GM18502 (cell line): Measurements from ENCODE around the gene GSPT1.
"Not testable (repeated sequence)": the region's sequence is repeated elsewhere in the genome, so short reads cannot be mapped to it uniquely, and the experiment has no call there.

Source experiments
- ATAC-seq: cut with Tn5 transposase; IDR thresholded peaks from one replicate; pipeline ENCODE4 v1.9.1; 2021; ENCODE audit warnings: mild to moderate bottlenecking; ENCODE audit not compliant: unreplicated experiment, poor library complexity

GSPT1 gene

DNA sequence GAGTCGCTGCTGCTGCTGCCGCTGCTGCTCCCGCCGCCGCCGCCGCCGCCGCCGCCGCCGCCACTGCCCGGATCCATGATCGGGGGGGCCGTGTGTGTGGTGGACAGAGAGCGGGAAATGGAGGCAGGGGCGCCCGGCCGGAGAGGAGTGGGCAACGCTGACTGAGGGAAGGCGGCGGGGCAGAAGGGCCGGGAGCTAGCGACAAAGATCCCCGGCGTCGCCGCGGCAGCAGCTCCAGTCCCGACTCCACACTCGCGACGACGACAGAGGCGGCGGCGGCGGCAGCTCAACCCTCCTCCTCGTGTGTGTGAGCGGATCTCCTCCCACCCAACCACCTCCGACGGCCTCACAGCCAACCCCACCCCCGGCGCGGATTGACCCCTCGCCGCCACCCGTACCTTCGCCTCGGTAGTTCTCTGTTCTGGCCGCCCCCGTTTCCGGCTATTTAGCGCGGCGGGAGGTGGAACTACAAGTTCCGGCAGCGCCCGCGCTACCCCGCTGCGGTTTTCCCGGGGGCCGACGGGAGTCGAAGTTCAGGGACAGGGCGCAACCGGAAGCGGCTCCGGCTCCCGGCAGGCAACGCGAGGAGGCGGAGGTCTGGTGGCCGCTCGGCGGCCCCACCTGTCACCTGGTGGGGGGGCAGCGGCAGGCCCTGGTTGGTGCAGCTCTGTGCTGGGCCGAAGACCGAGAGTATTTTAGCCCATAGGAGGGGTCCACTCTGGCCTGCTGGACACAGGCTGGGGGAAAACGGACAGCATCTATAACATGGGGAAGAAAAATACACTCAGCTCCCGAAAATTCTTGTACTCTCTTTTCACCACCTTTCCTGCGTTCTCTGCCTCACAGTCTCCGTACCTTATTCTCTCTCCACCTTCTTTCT lies at the start of gene GSPT1:
Gene GSPT1, minus strand, starts transcription at position 313 of the 880 bp plus-strand sequence. Its CDS starts 236 bp downstream, at position 77.
- peak; percentile 81 for ATAC-seq

DNA sequence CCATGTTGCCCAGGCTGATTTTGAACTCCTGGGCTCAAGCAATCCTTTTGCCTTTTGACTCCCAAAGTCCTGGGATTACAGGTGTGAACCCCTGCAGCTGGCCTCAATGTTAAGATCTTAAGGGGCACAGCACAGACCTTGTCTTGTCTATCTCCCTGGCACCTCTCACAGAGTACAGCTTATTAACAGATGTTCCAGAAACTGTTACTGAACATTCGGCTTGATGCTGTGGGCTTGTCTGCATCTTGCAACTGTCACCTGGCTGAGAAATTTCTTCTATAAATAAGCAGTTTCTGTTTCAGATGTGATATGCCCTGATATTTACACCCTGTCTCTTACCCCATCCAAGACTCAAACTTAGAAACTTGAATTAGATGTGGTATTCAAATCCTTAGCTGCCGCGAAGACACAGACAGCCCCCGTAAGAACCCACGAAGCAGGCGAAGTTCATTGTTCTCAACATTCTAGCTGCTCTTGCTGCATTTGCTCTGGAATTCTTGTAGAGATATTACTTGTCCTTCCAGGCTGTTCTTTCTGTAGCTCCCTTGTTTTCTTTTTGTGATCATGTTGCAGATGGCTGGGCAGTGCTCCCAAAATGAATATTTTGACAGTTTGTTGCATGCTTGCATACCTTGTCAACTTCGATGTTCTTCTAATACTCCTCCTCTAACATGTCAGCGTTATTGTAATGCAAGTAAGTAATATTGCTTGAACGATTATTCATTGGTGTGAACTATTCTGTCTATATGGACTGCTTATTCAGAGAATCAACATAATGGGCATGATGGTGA lies 49.2 kb upstream of the GSPT1 start, which contains the start of gene TNFRSF17:
Gene TNFRSF17, plus strand, starts transcription at position 450 of the 791 bp plus-strand sequence. Its CDS starts 115 bp downstream, at position 565.
- peak; percentile 78 for ATAC-seq

DNA sequence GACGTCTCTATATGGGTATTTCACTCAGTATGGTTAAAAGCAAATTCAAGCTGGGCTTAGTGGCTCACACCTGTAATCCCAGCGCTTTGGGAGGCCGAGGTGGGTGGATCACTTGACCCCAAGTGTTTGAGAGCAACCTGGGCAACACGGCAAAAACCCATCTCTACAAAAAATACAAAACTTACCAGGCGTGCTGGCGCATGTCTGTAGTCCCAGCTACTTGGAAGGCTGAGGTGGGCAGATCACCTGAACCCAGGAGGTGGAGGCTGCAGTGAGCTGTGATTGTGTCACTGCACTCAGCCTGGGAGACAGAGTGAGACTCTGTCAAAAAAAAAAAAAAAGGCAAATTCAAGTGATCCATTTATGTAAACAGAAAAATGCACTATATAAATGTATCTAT lies 48.0 kb upstream of the GSPT1 start:
- ATAC-seq, result no peak

DNA sequence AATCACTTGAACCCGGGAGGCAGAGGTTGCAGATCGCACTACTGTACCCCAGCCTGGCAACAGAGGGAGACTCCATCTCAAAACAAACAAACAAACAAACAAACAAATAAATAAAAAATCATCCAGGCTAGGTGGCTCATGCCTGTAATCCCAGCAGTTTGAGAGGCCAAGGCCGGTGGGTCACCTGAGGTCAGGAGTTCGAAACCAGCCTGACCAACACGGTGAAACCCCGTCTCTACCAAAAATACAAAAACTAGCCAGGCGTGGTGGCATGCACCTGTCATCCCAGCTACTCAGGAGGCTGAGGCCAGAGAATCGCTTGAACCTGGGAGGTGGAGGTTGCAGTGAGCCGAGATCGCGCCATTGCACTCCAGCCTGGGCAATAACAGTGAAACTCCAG lies 47.2 kb upstream of the GSPT1 start:
- not testable (repeated sequence) for ATAC-seq

DNA sequence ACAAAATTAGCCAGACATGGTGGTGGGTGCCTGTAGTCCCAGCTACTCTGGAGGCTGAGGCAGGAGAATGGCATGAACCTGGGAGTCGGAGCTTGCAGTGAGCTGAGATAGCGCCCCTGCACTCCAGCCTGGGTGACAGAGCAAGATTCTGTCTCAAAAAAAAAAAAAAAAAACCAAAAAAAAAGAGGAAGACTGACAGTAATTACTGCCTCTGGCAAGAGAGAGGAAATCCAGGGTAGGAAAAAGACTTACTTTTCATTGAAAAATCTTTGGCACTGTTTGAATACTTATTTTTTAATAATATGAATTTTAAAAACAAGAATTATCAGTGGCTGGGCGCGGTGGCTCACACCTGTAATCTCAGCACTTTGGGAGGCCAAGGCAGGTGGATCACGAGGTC lies 46.7 kb upstream of the GSPT1 start:
- not testable (repeated sequence) for ATAC-seq

DNA sequence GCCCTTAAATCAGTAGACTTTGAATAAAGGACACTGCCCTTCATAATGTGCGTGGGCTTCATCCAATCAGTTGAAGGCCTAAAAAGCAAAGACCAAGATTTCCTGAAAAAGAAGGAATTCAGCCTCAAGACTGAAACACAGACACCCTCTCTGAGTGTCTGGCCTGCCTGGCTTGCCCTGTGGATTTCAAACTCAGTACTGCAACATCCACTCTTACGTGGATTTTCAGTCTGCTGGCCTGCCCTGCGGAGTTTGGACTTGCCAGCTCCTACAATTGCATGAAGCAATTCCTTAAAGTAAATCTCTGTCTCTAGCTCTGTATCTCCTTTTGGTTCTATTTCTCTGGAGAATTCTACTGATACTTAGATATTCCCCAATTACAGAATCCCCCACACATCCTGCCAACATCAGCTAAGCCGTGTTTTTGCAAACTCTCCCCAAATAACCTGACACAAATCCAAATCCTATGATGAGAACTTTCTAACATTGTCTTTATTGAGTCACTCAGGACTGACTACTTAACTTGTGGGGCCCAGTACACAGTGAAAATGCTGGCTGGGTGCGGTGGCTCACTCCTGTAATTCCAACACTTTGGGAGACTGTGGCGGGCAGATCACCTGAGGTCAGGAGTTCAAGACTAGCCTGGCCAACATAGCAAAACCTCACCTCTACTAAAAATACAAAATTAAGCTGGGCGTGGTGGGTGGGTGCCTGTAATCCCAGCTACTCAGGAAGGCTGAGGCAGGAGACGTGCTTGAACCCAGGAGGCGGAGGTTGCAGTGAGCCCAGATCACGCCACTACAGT lies 42.0 kb upstream of the GSPT1 start:
- ATAC-seq, result no peak

DNA sequence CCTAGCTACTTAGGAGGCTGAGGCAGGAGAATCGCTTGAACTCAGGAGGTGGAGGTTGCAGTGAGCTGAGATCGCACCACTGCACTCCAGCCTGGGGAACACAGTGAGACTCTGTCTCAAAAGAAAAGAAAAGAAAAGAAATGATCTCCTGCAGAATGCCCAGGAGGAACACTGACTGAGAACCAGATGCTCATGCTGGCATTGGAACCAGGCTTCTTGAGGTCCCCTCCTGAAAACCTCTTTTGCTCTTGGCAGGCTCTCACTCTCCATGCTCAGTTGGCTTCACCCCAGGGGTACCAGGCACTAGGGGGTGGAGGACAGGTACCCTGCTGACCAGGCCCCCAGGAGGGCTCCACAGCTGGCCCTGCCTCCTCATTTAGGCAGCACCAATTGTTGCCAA lies 40.8 kb upstream of the GSPT1 start:
- ATAC-seq, result no peak

DNA sequence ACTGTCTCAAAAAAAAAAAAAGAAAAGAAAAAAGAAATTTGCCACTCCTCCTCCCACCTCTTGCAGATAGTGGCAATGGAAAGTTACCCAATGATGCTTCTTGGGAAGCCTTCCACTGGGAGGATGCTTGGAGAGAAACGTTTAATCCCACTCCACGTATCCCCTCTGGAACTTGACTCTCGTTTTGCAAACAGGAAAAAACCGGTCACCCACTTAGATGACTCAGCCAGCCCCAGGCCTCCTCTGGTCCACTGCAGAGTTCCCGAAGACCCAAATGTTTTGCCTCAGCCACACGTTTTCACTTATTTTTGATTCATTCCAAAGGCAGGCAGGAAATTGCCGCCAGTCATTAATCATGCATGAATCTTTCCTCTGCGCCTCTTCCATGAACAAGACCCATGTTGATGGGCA lies 40.0 kb upstream of the GSPT1 start:
- ATAC-seq, result no peak

DNA sequence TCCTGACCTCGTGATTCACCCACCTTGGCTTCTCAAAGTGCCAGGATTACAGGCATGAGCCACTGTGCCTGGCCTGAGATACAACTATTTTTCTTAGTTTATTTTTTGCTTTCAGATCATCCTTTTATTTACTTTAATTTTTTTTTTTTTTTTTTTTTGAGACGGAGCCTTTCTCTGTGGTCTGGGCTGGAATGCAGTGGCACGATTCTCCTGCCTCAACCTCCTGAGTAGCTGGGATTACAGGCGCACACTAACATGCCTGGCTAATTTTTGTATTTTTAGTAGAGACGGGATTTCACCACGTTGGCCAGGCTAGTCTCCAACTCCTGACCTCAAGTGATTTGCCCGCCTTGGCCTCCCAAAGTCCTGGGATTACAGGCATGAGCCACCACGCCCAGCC lies 37.8 kb upstream of the GSPT1 start:
- not testable (repeated sequence) for ATAC-seq

DNA sequence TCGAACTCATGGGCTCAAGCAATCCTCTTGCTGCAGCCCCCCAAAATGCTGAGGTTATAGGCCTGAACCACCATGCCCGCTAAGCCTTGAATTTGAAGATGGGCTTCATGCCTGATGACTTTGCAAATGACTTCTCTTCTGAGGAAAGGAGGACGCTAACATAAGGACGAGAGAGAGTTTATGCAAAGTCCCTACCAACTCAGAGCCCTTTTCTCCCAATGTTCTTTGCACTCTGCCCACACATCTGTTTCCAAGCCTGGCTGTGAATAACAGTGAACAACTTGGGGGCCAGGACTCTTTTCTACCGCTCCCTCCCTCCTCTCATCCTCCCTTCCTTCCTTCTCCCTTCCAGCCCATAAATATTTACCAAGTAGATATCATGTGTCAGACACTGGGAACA lies 34.6 kb upstream of the GSPT1 start:
- no peak for ATAC-seq

DNA sequence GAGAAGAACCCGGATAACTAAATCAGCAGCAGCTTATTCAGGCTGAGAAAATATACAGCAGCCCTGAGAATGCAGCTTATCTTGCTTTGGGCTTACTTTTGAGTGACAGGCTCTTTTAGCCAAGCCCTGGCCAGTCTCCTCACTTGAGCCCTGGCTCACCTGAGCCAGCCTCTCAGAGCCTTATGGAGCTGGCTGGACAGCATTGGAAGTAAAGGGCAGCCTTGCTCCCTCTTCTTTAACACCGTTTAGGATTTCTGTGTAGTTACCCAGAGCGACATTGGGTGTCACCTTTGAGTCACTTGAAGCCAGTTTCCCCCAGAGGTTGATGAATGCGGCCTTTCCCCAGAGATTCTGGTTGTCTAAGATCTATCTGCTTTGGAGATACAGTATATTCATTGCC lies 33.8 kb upstream of the GSPT1 start:
- peak; percentile 55 for ATAC-seq

DNA sequence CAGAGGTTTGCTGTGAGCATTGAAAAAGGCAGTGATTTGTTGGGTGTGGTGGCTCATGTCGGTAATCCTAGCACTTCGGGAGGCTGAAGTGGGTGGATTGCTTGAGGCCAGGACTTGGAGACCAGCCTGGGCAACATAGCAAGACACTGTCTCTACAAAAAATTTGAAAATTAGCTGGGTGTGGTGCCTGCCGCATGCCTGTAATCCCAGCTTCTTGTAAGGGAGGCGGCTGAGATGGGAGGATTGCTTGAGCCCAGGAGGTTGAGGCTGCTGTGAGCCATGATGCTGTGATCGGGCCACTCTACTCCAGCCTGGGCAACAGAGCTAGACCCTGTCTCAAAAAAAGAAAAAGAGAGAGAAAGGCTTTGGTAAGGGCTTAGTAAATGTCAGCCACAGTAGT lies 33.1 kb upstream of the GSPT1 start:
- ATAC-seq, result no peak

DNA sequence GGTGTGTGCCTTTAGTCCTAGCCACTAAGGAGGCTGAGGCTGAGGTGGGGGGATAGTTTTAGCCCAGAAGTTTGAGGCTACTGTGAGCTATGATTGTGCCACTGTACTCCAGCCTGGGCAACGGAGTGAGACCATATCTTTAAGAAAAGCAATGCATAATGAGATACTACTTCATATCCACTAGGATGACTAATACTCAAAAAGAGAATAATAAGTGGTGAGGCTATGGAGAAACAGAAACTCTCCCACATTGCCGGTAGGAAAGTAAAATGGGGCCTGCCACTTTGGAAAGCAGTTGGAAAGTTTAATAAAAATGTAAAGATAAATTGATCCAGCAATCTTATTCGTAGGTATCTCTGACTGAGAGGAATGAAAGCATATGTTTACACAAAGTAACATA lies 30.7 kb upstream of the GSPT1 start:
- ATAC-seq, result no peak

DNA sequence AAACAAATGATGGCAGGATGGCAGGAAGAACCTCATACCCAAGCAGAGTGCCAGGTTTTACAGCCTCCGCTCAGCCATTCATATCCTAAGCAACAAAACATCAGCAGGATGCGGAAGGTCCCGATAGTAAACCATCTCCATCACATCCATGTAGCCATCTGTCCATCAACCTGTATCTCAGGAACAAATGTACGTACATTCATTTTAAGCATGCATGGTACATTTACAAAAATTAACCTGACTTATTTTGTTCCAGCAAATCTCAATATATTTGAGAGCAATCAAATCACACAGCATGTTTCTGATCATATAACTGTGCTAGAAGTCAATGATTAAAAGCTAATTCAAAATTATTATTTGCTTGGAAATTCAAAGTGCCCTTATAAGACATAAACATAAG lies 26.2 kb upstream of the GSPT1 start, which contains the start of gene NPIPB2:
Gene NPIPB2, minus strand, starts transcription at position 101 of the 400 bp plus-strand sequence. Its CDS starts 0 bp downstream, at position 101.
- ATAC-seq, result not testable (repeated sequence)

DNA sequence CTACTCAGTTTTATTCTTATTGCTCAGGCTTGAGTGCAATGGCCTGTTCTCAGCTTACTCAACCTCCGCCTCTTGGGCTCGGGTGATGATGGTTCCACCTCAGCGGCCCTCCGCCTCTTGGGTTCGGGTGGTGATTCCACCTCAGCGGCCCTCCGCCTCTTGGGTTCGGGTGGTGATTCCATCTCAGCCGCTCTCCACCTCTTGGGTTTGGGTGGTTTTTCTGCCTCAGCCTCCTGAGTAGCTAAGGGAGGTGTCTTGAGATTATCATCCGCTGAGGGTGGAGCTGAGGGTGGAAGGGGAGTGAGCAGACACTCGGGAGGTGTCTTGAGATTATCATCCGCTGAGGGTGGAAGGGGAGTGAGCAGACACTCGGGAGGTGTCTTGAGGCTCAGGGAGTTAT lies 11.6 kb upstream of the GSPT1 start:
- ATAC-seq, result not testable (repeated sequence)

DNA sequence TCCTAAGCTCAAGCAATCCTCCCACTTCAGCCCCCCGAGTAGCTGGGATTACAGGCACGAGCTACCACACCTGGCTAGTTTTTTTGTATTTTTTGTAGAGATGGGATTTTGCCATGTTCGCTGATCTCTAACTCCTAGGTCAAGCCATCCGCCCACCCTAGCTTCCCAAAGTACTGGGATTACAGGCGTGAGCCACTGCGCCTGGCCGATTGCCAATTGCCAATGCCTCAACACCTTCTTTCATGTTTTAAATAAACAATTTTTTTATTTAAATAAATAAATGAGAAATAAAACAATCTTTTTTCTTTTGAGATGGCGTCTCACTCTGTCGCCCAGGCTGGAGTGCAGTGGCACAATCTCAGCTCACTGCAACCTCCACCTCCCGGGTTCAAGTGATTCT lies 8.3 kb upstream of the GSPT1 start:
- ATAC-seq, result not testable (repeated sequence)

DNA sequence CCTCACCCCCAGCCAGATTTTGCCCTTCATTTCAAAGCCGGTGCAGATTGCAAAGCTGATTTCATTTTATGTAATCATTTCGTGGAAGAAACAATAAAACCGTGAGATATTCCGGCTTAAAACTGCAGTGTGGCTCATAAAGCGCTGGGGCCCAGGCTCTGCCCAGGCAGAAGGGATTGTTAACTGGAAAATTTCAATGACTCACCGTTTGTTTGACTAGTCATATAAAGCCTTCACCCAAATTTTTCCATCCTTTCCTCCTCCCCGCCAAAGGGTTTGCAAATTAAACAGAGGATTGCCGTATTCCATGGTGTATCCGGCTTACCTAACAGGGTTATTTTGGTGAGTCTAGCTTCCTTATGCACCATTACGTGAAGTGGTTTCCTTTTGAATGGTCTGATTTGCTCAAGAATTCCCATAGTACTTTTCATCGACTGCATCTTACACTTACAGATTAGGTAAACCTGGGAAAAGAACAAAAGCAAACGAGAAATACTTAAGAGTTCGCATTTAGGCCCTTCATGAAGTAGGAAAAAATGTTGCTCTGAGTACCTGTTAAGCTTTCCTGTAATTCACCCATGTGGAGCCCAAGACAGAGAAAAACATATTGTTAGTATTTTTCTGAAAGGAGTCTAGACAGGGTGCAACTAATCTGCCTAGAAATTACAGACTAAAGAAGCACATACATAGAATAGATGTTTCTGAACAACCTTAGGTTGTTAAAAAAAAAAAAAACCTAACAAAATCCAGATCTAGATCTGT lies 949 bp upstream of the GSPT1 start:
- ATAC-seq, result no peak

DNA sequence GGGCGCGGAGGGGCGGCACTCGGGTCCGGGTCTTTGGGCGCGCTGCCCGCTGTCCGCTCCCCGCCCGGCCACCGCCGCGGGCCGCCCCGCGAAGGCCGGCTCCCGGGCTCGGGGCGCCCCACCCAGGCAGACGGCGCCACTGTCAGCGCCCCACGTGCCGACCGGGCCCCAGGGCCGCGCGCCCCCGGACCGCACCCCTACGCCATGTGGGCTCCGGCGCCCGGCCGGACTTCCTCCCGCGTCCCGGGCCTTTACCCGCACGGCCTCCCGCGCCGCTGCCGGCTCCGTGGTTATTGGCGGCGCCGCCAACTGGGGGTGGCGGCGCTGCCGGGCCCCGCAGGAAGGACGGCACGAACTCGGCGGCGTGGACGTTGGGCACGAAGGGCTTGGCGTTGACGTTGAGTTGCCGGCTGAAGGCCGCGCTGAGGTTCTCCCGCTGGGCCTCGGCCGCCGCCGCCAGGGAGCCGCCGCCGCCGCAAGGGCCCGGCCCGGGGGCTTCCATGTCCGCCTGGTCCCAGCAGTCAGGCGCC lies 577 bp downstream of the GSPT1 start:
- ATAC-seq, result peak; percentile 34
